ENCODE data around the gene CIC.

CIC gene

GRCh38 chr19:42288387-42288786 lies 19.3 kb downstream of the CIC start:
- DNase-seq: no peak

DNA sequence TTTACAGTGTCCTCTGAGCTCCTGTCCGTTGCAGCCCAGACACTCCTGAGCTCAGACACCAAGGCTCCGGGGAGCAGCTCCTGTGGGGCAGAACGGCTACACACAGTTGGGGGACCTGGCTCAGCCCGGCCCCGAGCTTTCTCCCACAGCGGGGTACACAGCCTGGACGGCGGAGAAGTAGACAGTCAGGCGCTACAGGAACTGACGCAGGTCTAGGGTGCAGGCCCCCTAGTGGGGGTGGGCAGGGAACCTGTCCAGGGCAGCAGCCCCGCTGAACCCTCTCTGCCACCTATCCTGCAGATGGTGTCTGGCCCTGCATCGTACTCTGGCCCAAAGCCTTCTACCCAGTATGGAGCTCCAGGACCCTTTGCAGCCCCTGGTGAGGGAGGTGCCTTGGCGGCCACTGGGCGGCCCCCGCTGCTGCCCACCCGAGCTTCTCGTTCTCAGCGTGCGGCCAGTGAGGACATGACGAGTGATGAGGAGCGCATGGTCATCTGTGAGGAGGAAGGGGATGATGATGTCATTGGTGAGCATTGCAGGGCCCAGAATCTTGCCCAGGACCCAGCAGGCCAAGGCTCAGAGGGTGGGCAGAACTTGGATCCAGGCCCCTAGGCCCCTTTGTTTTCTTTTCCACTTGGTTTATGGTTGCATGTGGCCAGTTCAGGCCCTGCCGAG lies 20.0 kb downstream of the CIC start:
- DNase-seq: no peak

DNA sequence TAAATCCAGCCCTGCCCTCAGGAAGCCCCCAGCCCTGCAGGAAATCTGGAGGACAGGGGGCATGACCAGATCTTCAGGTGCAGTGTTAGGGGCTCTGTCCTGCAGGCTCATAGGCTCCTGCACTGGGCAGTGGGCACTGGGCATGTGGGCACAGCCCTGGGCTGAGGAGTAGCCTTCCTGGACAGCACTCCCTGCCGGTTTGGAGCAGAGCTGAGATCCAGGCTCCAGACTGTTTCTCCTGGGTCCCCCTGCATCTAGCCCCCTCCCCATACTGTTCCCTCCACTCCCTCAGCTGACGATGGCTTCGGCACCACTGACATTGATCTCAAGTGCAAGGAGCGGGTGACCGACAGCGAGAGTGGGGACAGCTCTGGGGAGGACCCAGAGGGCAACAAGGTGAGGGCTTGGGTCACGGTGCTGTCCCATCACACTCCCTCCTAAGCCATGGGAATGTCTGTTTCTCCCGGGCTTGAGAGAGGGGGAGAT lies 20.5 kb downstream of the CIC start:
- no peak for DNase-seq

GRCh38 chr19:42290136-42290522 lies 21.1 kb downstream of the CIC start:
- DNase-seq: no peak

DNA sequence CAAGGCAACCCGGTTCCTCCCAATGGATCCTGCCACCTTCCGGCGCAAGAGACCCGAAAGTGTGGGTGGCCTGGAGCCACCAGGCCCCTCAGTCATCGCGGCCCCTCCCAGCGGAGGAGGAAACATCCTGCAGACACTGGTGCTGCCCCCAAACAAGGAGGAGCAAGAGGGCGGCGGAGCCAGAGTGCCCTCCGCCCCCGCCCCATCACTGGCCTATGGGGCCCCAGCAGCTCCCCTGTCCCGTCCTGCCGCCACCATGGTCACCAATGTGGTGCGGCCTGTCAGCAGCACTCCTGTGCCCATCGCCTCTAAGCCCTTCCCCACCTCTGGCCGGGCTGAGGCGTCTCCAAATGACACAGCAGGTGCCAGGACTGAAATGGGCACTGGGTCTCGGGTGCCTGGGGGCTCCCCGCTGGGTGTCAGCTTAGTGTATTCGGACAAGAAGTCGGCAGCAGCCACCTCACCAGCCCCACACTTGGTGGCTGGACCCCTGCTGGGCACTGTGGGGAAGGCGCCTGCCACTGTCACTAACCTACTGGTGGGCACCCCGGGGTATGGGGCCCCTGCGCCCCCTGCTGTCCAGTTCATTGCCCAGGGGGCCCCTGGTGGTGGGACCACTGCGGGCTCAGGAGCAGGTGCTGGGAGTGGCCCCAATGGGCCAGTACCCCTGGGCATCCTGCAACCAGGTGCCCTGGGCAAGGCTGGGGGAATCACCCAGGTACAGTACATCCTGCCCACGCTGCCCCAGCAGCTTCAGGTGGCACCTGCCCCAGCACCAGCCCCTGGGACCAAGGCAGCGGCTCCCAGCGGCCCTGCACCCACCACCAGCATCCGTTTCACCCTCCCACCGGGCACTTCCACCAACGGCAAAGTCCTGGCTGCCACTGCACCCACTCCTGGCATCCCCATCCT lies 21.7 kb downstream of the CIC start:
- DNase-seq: no peak

GRCh38 chr19:42291435-42291810 lies 22.4 kb downstream of the CIC start:
- no peak for DNase-seq

GRCh38 chr19:42292042-42292960 lies 23.2 kb downstream of the CIC start:
- DNase-seq: no peak

DNA sequence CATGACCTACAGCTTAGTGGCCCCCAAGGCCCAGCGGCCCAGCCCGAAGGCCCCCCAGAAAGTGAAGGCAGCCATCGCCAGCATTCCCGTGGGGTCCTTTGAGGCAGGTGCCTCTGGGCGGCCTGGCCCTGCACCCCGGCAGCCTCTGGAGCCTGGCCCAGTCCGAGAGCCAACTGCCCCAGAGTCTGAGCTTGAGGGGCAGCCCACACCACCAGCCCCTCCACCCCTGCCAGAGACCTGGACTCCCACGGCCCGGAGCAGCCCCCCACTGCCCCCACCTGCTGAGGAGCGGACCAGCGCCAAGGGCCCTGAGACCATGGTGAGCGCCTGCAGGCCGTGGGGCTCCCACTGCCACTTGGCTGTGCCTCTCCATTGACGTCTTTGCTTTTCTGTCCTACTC lies 23.9 kb downstream of the CIC start:
- no peak for DNase-seq

DNA sequence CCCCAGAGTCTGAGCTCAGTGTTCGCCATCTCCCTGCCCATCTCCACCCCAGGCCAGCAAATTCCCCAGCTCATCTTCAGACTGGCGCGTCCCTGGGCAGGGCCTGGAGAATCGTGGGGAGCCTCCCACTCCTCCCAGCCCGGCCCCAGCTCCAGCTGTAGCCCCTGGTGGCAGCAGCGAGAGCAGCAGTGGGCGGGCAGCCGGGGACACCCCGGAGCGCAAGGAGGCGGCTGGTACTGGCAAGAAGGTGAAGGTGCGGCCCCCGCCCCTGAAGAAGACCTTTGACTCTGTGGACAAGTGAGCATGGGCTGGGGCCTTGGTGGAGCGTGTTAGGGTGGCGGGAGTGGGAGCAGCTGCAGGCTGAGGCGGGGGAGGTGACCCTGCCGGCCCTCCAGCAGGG lies 24.5 kb downstream of the CIC start:
- DNase-seq: peak; percentile 57

DNA sequence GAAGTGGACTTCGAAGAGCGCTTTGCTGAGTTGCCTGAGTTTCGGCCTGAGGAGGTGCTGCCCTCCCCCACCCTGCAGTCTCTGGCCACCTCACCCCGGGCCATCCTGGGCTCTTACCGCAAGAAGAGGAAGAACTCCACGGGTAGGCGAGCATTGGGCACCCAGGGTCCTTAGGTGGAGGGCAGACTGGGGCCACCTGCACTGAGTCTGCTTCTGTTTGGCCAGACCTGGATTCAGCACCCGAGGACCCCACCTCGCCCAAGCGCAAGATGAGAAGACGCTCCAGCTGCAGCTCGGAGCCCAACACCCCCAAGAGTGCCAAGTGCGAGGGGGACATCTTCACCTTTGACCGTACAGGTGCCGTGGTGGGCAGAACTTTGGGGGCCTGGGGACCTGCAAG lies 24.9 kb downstream of the CIC start:
- DNase-seq: no peak

DNA sequence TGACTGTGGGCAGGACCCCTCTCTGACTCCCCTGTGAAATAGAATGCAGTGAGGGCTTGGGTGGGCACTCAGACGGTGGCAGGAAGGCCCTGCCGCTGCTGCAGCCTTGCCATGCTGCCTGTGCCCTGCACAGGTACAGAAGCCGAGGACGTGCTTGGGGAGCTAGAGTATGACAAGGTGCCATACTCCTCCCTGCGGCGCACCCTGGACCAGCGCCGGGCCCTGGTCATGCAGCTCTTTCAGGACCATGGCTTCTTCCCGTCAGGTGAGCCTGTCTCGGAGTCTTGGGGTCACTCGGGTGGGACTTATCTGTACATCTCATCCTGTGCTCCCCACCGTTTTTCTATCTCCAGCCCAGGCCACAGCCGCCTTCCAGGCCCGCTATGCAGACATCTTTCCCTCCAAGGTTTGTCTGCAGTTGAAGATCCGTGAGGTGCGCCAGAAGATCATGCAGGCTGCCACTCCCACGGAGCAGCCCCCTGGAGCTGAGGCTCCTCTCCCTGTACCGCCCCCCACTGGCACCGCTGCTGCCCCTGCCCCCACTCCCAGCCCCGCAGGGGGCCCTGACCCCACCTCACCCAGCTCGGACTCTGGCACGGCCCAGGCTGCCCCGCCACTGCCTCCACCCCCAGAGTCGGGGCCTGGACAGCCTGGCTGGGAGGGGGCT lies 25.6 kb downstream of the CIC start:
- DNase-seq: no peak

DNA sequence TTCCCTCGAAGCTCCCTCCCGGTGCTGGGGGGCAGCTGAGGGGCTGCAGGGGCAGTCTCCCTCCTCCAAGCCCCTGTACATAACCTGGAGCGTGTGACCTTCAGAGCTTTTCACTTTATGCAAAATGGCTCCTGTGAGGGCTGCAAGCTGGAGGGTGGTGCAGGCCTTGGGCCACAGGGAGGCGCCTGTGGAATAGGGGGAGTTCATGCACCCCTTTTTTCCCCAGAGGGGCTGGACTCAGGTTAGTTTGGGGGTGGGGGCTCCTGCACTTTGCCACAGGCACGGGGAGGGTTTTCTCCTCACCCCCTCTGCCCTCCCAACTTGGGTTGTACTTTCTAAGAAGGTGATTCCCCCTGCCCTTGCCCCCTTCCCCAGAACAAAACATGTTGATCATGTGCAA lies 26.3 kb downstream of the CIC start:
- no peak for DNase-seq

GRCh38 chr19:42295831-42296525 lies 26.9 kb downstream of the CIC start:
- DNase-seq: peak; percentile 62

DNA sequence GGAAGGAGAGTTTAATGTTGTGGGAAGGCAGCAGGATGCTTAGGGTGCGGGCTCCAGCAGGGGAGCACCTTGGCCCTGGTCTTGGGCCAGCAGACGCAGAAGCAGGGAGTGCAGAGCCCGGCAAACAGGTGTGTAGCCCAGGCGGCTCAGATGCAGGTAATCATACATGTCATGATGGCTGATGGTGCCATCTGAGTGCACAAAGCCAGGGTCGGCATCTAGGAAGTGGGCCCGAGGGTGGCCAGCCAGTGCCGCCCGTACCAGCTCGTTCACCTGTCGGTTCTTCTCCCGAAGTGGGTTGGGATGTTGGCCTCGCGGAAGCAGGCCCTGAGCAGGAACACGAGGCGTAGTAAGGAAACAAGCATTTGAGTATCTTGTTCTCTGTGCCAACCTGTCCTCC lies 28.0 kb downstream of the CIC start:
- no peak for DNase-seq

- DNase-seq: no peak
Measured at GRCh38 chr19:42301646-42302203, 32.7 kb downstream of the CIC start, which contains the start of gene PRR19. Gene PRR19 (plus strand): TSS chr19:42302132. CDS start chr19:42309585, 7,453 bp downstream.

DNA sequence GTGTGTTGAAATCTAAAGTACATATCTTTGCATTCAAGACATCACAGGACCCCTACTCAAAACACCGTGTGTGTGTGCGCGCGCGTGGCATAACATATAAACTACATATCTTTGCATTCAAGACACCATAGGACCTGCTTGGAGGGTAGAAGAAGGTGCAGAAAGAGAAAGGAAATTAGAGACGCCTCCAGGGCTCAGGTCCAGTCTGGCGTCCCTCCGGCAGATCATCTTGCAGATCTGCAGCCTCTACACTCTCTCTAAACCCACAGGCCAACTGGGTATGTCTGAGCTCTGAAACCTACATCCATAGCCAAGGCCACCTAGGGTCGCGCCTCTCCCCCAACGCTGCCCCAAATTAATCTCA lies 34.0 kb downstream of the CIC start:
- no peak for DNase-seq

DNA sequence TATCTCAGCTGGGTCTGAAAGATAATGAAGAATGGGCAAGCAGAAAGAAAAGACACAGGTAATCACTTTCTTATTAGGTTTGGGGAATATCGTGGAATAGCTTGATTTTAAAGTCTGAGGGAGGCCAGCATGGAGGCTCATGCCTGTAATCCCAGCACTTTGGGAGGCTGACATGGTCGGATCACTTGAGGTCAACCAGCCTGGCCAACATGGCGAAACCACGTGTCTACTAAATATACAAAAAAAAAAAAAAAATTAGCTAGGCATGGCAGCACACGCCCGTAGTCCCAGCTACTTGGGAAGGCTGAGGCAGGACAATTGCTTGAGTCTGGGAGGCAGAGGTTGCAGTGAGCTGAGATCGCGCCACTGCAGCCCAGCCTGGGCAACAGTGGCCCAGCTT lies 34.8 kb downstream of the CIC start:
- no peak for DNase-seq

- DNase-seq: no peak
Measured at GRCh38 chr19:42306646-42307045, 37.6 kb downstream of the CIC start.

DNA sequence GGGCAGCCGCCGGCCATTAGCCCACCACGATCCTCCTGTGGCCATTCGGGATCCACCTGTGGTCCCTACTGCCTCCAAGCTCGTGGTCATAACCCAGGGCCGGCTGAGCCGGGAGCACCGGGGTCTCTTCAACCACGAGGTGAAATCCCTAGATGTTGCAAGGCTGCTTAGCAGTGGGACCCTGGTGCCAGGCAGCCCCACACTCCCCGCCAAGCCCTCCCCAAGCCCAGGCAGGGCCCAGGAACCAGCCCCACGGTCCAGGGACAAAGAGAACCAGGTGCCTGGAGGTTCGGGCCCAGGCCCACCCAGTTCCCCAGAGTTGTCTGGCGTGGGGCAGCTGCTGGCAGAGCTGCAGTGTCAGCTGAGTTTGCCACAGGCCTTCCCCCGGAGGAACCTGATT lies 40.6 kb downstream of the CIC start:
- no peak for DNase-seq

GRCh38 chr19:42311657-42312056 lies 42.6 kb downstream of the CIC start:
- DNase-seq: no peak

DNA sequence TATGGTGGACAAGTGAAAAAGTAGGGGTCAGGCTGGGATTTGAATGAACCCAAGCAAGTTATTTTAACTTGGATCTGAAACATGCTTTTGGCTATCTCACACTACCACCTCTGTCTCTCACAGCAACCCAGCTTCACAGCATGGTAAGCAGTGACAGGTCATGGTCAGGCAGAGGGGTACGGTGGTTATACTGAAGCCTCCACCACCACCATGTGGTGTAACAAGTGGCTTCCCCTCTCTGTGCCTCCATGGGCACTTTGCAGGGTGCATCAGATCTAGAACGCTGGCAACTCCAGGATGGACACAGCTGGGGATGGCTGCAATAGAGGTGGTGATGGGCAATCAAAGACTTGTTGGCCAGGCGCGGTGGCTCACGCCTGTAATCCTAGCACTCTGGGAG lies 43.3 kb downstream of the CIC start:
- no peak for DNase-seq
